HG02678 (cell line): Measurements from ENCODE around the gene TET2.

Experiments used
- ATAC-seq: cut with Tn5 transposase; IDR thresholded peaks from one replicate; pipeline ENCODE4 v1.9.1; 2021; ENCODE audit warnings: mild to moderate bottlenecking, moderate library complexity; ENCODE audit not compliant: unreplicated experiment

TET2 gene

DNA sequence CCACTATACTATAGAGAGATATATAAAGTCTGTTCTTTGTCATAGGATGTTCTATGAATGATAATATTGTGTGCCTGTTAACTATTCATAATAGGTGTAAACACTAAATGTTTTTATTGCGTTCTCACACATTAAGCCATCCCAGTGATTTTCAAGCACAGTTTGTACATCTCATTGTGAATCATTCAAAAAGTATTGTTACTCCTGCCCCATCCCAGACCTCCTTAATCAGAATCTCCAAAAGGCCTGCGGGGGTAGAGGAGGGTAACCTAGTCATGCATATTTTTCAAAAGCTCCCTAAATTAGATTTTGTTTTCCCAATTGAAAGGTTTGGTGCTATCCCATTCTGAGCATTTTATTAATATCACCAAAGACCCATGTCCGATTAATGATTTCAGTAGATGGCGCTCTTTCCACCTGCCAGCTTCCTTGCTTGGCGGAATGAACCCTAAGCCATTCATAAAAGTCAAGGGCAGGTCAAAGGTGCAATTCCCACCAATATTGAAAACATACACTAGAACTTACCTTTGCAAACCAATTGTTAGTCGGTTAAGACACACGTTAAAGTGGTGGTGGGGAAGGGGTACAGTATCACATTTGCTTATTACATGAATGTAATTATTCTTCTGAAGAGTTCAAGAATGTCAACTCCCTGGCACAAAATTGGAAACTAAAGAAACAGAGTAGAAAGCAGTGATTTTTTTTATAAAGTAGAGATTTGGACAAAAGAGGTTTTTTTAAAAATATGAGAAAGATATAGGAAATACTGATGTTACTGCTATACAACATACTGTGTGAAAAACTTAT lies 5.8 kb upstream of the TET2 start:
- peak; percentile 46 for ATAC-seq

GRCh38 chr4:105145156-105145902 lies 1.3 kb upstream of the TET2 start:
- ATAC-seq: no peak

DNA sequence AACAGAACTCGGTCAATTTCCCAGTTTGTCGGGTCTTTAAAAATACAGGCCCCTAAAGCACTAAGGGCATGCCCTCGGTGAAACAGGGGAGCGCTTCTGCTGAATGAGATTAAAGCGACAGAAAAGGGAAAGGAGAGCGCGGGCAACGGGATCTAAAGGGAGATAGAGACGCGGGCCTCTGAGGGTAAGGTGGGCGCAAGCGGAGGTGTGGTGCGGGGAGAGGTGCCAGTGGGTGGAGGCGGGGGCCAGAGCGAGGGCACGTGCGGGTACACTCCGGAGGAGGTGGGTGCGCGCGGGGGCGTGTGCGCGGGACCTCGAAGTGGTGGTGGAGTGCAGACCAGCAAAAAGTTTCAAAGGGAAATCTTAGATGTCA lies 787 bp upstream of the TET2 start:
- ATAC-seq: peak; percentile 15

DNA sequence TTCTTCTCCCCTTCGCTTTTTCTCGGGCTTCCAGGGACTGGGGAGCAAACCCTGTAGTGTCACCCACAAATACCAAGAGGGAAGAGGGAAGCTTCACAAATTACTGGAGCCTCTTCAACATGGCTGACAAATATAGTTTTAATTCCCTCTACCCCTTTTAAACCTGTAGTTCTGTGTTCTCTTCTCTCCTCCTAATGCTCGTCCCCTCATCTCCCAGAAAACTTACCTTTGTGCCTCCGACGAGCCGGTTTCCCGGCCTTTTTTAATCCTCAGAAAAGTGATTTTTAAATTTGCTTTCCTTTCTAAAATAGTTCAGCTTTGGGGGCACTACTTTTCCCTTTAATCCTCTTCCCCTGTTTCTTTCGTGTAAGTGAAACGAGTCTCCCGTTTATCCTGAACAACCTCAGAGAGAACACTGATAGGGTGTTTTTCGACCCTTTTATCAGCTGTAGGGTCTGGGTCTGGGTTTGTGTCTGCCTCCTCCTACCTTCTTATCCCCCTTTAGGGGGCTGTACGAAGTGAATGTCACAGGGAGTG lies 408 bp downstream of the TET2 start:
- ATAC-seq: peak; percentile 4

- no peak for ATAC-seq
These were observed 981 bp downstream of the TET2 start for GRCh38 chr4:105147553-105148161.

- ATAC-seq: no peak
These were observed 1.7 kb downstream of the TET2 start for GRCh38 chr4:105148356-105148755.

DNA sequence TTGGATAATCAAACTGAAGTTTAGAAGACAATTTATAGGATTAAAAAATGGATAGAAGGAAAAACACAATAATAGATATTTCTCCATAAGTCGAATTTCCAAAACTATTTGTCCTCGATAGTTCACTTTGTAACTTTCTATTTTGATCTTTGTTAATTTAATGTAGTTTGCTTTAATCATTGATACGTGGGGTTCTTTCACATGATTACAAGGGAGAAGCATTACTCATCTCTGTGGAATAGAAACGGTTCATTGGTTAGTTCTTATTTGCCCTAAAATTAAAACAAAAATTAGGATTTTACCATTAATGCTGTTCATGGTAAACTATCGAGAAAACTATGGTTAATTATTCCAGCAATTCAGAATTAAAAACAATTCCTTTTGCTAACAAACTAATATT lies 2.1 kb downstream of the TET2 start:
- no peak for ATAC-seq

DNA sequence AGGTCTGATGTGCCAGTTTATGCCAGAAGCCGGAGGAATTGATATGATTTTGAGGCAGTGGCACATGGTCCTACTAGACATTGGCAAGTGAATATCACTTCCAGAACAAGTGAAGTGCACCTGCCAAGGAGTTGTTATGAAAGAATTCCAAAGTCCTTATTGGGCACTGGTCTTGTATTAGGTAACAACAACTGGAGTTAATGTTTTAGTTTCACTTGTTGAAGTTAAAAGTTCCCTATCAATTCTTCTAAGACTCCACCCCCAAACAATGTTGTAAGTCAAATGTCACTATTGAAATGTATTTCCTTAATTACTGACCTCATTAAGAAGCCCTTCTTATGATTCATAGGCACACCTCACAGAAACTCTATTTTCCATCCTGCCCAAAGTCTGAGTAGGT lies 3.1 kb downstream of the TET2 start:
- no peak for ATAC-seq

GRCh38 chr4:105150503-105150902 lies 3.8 kb downstream of the TET2 start:
- ATAC-seq: no peak

GRCh38 chr4:105153749-105154148 lies 7.1 kb downstream of the TET2 start:
- no peak for ATAC-seq

DNA sequence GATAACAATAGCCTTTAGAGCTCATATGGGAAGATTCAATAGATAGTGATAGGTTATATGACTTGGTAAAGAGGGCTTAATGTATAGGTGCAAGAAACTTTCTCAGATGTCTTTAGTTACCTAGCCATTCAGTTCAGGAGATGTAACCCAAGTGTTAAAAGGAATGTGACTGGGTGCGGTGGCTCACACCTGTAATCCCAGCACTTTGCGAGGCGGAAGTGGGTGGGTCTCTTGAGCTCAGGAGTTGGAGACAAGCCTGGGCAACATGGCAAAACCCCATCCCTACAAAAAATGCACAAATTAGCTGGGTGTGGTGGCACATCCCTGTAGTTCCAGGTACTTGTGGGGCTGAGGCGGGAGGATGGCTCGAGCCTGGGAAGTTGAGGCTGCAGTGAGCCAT lies 7.9 kb downstream of the TET2 start:
- ATAC-seq: no peak

DNA sequence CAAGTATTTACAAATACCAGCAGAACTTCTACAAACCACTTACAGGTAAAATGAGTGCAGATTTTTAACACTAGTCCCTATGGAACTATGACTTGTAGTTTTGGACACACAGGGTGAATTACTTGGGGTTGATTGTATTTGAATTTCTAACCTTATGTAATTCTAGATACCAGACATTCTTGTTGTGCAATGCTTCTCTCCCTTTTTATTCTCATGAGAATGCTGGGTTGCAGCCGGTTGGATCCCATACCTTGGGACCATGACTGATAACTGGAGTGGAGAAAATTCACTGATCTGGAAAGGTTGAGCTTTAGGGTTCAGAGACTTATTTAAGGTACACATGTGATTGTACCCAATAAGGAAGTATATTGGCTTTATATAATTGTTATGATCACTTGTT lies 8.8 kb downstream of the TET2 start:
- no peak for ATAC-seq

DNA sequence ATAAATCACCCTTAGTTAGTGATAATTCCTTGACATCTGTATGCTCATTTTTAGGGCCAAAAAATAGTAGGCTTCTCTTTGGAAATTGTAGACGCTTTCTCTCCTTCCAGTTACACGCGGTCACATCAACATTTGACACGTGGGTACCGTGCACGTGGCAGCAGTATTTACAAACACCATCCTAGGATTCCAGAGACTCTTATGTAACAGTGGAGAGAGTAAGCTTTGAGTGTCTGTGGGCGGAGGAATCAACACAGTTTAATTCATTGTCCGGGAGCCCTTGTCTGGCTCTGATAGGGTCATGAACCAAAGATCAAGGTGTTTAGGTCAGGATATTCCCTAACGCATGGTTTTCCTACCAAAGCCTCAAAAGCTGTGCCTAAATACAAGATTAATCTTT lies 12.2 kb downstream of the TET2 start:
- ATAC-seq: no peak

DNA sequence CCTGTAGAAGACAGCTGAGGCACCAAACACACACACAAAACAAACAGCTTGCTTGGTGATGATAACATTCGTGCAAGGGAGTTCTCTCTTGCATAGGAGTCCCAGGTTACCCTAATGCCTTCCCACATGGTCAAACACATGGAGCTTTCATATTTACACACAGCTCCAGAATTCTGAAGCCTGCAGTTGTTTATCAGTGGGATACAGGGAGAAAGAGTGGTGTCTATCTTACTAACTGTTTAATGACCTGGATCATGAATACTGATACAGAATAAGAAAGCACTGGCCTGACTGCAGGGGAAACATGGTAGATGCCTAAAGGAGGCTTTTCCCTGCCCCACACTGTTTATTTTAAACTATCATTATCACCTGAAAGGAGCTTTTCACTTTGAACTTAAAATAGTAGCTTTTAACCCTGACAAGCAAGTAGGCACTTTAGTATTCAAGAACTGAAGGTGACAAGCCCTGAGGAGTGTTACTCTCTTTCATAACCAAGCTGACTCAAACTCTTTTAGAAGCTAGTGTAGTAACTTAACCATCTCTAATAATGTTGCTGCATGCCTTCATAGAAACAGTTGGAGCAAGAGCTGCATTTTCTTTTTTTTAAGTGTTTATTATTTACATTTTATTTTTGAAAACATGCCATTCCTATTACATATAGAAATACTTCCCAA lies 15.6 kb downstream of the TET2 start:
- peak; percentile 55 for ATAC-seq

DNA sequence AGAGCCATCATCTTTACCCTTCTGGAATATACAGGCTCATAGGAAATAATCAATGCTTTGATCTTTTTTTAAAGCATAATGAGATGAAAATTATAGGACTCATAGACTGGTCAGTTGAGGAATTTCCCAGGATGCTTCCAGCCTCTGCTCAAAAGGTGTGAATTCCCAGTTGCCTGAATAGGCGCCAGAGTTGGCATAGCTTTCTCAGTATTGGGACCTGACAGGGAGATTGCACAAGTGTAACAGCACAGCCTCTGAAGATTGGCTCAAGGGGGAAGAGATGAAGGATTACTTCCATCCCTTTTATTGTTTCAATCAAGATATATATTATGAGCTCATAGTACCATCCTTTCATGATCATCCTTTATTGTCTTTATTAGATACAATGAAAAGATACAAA lies 17.9 kb downstream of the TET2 start:
- ATAC-seq: no peak

DNA sequence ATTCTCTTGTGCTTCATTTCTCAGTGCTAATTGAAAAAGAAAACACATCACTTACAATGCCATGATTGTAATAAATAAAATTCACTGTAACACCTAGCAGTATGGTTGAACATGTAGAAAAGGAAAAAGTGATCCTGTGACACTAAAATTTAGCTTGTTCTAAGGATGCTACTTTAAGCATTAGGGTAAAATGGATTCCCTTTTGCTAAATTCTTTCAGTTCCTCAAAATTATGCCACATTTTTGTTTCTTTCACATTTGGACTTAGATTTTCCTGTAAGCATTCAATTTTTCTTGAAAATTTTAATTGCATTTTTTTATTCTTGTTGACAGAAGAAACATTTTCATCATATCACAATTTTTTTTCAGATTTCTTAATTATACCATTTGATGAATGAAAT lies 19.4 kb downstream of the TET2 start:
- ATAC-seq: no peak

- no peak for ATAC-seq
These were observed 24.0 kb downstream of the TET2 start for GRCh38 chr4:105170711-105171110.

DNA sequence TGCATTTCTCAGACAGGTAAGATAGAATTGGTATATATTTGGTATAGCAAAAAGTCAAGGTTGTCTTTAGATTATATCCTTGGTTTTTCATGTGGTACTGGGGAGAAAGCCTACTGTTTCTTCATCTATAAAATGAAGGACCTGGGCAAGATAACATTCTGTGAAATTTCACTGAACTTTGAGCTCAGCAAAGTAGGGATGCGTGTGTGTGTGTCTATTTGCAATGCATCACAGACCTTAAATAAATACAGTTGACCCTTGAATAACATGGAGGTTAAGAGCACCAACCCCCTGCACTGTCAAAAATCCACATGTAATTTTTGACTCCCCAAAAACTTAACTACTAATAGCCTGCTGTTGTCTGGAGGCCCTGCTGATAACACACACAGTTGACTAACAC lies 25.2 kb downstream of the TET2 start:
- no peak for ATAC-seq

GRCh38 chr4:105174098-105174497 lies 27.4 kb downstream of the TET2 start:
- ATAC-seq: no peak

GRCh38 chr4:105179539-105180401 lies 33.1 kb downstream of the TET2 start:
- ATAC-seq: no peak
